Suprapubic skin (tissue), 3 donors: Measurements from ENCODE around the gene FSTL4.

ENCODE experiments used
- EP300 ChIP-seq: sonication (generic); formaldehyde crosslinking; IDR thresholded peaks from one replicate; pipeline ENCODE4 v1.6.1; 2017; ENCODE audit warnings: antibody characterized with exemption
- POLR2A ChIP-seq, 2 donors: fragments of 450-650 bp; IDR thresholded peaks; one replicate each; pipeline ENCODE4 v1.6.1; 2017; ENCODE audit warnings: antibody characterized with exemption in 2 of 2, mild to moderate bottlenecking in 2 of 2, moderate library complexity in 2 of 2
- TF ChIP-seq, protein P1 (sequence below), 2 donors: fragments of 200-600 bp in 1 of 2; fragments of 450-650 bp in 1 of 2; sonication (generic) in 1 of 2; IDR thresholded peaks; one replicate each; pipeline ENCODE4 v1.5.1; 2016 to 2019; ENCODE audit warnings: antibody characterized with exemption in 2 of 2, mild to moderate bottlenecking in 1 of 2, moderate library complexity in 1 of 2

DNA sequence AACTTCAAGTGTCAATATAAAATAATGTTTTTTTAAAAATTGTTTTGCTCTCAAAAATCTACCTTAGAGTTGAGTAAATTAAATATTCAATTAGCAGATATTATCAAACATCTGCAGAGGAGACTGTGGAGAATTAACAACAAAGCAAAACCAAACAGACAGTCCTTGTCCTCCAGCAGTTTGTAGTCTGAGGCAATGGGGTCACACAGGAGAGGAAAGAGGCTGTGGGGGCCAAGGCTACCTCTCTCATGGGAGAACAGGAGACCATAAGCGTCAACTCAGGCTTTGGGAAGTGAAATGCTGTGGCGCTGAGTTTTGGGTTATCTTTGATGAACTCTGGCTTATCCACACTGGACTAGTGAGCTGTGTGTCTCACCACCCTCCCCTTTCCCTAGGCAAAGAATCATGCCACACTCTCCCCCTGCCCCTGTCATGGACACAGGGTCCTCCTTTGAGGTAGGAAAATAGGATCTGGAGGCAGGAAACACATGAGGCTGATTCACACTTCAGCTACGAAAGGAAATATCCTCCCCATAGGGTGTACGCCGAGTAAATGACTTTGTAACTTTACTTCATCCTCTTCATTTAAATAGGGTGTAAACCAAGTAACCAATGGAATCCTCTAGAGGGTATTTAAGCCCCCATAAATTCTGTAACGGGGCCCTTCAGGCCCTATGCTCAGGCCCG is 152.7 kb downstream of the FSTL4 start:
- TF ChIP-seq, protein P1, sequence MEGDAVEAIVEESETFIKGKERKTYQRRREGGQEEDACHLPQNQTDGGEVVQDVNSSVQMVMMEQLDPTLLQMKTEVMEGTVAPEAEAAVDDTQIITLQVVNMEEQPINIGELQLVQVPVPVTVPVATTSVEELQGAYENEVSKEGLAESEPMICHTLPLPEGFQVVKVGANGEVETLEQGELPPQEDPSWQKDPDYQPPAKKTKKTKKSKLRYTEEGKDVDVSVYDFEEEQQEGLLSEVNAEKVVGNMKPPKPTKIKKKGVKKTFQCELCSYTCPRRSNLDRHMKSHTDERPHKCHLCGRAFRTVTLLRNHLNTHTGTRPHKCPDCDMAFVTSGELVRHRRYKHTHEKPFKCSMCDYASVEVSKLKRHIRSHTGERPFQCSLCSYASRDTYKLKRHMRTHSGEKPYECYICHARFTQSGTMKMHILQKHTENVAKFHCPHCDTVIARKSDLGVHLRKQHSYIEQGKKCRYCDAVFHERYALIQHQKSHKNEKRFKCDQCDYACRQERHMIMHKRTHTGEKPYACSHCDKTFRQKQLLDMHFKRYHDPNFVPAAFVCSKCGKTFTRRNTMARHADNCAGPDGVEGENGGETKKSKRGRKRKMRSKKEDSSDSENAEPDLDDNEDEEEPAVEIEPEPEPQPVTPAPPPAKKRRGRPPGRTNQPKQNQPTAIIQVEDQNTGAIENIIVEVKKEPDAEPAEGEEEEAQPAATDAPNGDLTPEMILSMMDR (IDR thresholded peaks at IDR 0.05), result no peak
- no peak for TF ChIP-seq POLR2A (IDR thresholded peaks at IDR 0.05)
- TF ChIP-seq EP300, result no peak
